Skeletal muscle tissue (tissue), 4 donors: ENCODE results near the gene EIF1. TPM values are rescaled to one million over a fixed set of nuclear protein-coding genes. Genes with fewer than 3 reads are reported as not detected.
"Not testable (repeated sequence)": the region's sequence is repeated elsewhere in the genome, so short reads cannot be mapped to it uniquely, and the experiment has no call there.

Source experiments
- H3K27ac ChIP-seq: one replicate; pipeline ENCODE4 v1.7.0; 2013; ENCODE audit warnings: mild to moderate bottlenecking, low read depth, low read length, inconsistent platforms
- H3K27me3 ChIP-seq, 3 donors: one replicate each; pipeline ENCODE4 v1.7.0; 2013; ENCODE audit warnings: low read length in 3 of 3; ENCODE audit not compliant: control insufficient read depth in 3 of 3, insufficient read depth in 3 of 3
- H3K36me3 ChIP-seq, 3 donors: one replicate each; pipeline ENCODE4 v1.7.0; 2013; ENCODE audit warnings: low read length in 3 of 3; ENCODE audit not compliant: control insufficient read depth in 3 of 3, insufficient read depth in 3 of 3
- H3K4me1 ChIP-seq, 3 donors: one replicate each; pipeline ENCODE4 v1.7.0; 2013; ENCODE audit warnings: low read length in 3 of 3, mild to moderate bottlenecking in 3 of 3; ENCODE audit not compliant: control insufficient read depth in 3 of 3, insufficient read depth in 3 of 3
- H3K4me3 ChIP-seq, 3 donors: one replicate each; pipeline ENCODE4 v1.7.0; 2013; ENCODE audit warnings: low read length in 3 of 3
- H3K9ac ChIP-seq, 3 donors: one replicate each; pipeline ENCODE4 v1.7.0; 2013; ENCODE audit warnings: low read length in 3 of 3, mild to moderate bottlenecking in 3 of 3, moderate library complexity in 2 of 3, low read depth in 1 of 3
- H3K9me3 ChIP-seq, 3 donors: one replicate each; pipeline ENCODE4 v1.7.0; 2013; ENCODE audit warnings: low read length in 3 of 3; ENCODE audit not compliant: control insufficient read depth in 3 of 3
- total RNA-seq: library from RNA; depleted of rRNA; stranded (reverse); fragments of >200 nt; gene quantifications from one replicate; pipeline ENCODE4 v1.2.3, GENCODE V29; 2014
- donor health status: Osteomylitis.

The EIF1 gene
- 100 TPM for total RNA-seq

DNA sequence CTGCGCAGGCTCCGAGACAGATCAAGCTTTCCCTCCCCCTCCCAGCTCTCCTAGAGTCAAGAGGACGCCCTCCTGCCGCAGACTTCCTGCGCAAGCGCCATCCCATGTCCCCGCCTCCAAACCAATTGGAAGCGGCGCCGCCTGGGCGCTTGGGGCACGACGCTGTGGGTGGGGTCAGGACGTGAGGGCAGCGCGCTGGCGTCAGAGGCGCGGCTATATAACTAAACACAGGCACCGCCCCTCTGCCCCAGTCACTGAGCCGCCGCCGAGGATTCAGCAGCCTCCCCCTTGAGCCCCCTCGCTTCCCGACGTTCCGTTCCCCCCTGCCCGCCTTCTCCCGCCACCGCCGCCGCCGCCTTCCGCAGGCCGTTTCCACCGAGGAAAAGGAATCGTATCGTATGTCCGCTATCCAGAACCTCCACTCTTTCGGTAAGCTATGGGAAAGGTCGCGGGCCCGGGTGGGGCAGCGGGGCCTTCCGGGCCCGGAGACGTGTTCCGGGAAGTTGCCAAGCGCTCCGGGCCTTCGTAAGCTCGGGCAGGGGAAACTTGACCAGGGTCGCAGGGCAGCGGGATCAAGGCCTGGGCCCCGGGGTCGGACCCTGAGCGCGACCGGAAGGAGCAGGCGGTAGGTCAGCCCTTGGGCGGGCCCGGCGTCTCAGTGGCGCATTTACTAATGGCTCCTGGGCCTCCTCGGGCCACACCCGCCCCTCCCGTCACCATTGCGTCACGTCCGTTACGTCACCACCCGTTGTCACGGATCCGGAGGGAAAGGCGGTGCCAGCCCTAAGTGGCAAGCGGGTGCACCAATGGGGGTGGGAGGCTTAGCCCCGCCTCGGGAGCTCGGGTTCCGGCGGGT is at the start of gene EIF1:
EIF1 (plus strand) TSS at position 245 of the 856 bp plus-strand sequence; CDS start at position 399, 154 bp downstream.
- H3K4me3 ChIP-seq: peak within 1 kb of the TSS; percentile 84 to 94 (median 91)
- H3K27me3 ChIP-seq: no peaks in the 10 kb centered on the region
- H3K36me3 ChIP-seq: peaks cover 42 to 44% (median 44%) of the 10 kb centered on the region in 3 donors
- peak within 1 kb of the TSS; percentile 100 for H3K9ac ChIP-seq
- peak within 1 kb of the TSS; percentile 100 for H3K27ac ChIP-seq
- peaks cover 24 to 34% (median 30%) of the 10 kb centered on the region in 3 donors for H3K4me1 ChIP-seq
- H3K9me3 ChIP-seq: no peaks in the 10 kb centered on the region

DNA sequence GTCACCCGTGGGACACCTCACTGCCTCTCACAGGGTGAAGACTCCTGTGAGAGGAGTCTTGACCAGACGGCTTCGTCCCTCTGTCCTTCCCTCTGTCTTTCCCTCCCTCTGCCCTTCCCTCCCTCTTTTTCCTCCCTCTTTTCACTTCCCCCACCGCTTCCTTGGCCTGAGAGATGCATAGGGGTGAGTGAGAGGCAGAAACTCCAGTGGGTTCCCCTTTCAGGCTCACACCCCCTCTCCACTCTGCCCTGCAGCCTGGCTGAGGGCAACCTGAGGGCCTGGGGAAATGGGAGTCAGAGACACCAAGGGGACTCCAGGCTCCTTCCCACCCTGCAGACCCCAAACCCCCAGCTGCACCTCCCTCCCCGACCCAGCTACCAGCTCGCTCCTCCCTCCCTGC is 49.7 kb upstream of the EIF1 start:
- Histone ChIP-seq H3K27me3 (no peaks in the 10 kb centered on the region), H3K4me3 (no peak overlapping the region)

DNA sequence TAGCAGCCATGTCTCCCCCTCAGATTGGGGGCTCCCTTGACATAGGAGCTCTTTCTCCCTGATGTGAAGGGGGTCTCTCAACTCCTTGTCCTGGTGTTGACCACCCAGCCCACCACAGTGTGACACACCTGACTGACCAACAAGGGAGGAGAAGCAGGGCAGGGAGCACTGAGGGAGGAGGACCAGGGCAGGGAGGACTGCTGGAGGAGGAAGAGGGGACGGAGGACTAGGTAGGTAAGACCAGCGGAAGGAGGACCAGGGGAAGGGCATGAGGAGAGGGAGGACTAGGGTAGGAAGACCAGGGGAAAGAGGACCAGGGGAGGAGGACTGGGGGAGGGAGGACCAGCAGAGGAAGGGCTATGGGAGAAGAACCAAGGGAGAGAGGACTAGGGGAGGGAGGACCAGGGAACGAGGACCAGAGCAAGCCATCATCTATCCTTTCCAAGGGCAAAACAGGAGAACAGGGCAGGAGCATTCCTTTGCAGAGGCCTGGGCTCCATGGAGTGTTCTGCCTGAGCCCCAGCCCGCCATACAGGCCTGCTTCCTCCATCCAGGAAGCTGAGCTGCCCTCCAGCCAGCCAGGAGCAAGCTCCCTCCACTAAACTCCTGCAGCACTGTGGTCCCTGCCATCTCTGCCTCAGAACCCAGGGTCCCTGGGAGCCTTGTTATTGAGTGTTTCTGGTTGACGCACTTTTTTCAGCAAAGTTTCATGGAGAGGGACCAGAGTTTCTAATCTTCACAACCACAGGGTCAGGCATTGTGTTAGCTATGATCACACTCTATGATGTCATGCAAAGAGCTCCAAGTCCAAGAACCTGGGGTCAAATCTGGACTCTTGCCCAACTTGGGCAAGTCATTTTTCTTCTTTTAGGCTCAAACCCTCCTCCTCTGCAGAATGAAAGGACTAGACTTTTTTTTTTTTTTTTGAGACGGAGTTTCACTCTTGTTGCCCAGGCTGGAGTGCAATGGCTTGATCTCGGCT is 48.9 kb upstream of the EIF1 start:
- H3K36me3 ChIP-seq: no peaks in the 10 kb centered on the region
- no peak overlapping the region for H3K4me3 ChIP-seq
- H3K9me3 ChIP-seq: no peaks in the 10 kb centered on the region
- no peaks in the 10 kb centered on the region for H3K27me3 ChIP-seq
- H3K9ac ChIP-seq: no peak overlapping the region
- H3K27ac ChIP-seq: no peak overlapping the region
- peaks cover 8 to 10% (median 8%) of the 10 kb centered on the region in 3 donors for H3K4me1 ChIP-seq

More for the DNA sequence above, 49.7 kb upstream of the EIF1 start:
- Histone ChIP-seq H3K9me3 (no peaks in the 10 kb centered on the region), H3K4me1 (peaks cover 8 to 12% (median 9%) of the 10 kb centered on the region in 3 donors), H3K9ac (no peak overlapping the region), H3K27ac (no peak overlapping the region), H3K36me3 (no peaks in the 10 kb centered on the region)

DNA sequence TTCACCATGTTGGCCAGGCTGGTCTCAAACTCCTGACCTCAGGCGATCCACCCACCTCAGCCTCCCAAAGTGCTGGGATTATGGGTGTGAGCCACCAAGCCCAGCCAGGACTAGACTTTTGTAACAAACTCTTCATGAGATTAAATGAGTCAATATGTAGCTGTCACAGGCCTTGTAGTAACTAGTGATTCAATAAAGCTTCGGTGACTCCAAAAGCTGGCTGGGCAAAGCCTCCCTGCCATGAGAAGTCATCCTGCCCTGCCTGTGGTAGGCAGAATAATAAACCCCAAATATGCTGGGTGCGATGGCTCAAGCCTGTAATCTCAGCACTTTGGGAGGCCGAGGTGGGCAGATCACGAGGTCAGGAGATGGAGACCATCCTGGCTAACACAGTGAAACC is 48.1 kb upstream of the EIF1 start:
- not testable (repeated sequence) for H3K36me3 ChIP-seq, H3K27ac ChIP-seq, H3K9ac ChIP-seq, H3K4me1 ChIP-seq, H3K4me3 ChIP-seq, H3K27me3 ChIP-seq, H3K9me3 ChIP-seq

DNA sequence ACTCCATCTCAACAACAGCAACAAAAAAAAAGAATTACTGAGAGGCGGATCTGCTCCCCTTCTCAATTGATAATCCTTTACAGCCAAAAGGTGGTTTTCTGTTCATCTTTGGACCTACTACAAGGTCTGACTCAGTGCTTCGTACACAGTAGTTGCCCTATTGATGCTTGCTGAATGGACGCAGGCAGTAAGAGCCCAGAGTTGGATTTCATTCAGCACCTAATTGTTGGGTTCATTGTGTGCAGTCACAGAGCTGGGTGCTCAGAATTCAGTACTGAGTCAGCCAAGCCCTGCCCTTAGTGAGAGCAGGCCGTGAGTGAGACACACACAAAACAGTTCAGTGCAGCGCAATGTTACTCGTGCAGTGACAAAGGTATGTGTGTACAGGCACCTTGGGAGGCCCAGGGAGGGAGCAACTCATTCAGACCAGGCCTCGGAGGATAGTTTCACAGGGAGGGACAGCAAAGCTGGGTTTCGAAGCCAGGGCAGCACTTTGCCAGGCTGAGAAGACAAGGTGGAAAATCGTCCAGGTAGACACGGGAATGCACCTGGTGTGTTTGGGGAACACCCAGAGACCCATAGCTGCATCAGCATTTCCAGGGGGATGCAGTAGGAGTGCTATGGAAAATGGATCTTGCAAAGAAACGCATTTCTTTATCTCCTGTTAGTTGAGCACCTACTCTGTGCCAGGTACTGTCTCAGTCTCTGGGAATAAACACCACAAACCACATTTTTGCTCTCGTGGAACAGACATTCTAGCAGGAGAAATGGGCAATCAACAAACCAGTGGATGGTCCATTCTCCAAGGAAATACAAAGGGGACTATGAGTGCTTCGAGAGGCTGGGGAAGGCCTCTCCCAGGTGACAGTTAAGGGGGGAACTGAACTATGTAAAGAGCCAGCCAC is 46.2 kb upstream of the EIF1 start:
- Histone ChIP-seq H3K36me3 (no peaks in the 10 kb centered on the region), H3K27me3 (no peaks in the 10 kb centered on the region), H3K9ac (no peak overlapping the region), H3K4me3 (no peak overlapping the region), H3K9me3 (no peaks in the 10 kb centered on the region), H3K4me1 (peaks cover 0 to 5% (median 0%) of the 10 kb centered on the region in 3 donors), H3K27ac (no peak overlapping the region)

DNA sequence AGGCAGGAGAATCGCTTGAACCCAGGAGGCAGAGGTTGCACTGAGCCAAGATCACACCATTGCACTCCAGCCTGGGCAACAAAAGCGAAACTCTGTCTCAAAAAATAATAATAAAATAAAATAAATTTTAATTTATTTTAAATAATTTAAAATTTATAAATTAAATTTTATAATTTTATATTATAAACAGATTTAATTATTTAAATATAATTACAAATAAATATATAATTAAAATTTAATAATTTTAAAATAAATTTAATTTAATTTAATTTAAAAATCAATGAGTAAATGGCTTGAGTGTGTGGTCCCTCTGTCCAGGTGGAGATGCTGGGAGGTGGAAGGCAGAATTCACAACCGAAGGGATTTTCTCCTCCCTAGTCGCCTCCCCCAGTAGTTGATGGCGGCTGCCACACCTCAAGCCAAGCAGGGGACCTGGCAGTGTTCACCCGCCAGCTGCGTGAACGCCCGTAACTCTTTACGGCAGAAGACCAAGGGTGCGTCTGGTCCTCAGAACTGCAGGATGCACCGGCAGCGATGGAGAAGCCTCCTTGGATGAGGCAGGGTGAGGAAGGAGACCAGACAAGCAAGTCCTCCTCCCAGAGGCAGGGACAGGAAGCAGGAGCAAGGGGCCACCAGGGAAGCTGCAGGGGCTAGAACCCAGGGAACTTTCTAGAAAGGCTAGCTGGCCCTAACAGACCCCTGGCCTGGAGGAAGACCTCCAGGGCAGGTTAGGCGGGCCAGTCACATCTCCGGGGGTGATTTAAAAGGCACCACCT is 41.5 kb upstream of the EIF1 start:
- Histone ChIP-seq H3K4me1 (peaks cover 12 to 30% (median 23%) of the 10 kb centered on the region in 3 donors), H3K27ac (no peak overlapping the region), H3K4me3 (no peak overlapping the region), H3K27me3 (no peaks in the 10 kb centered on the region), H3K9ac (peak overlapping the region in 1 of 3 donors; percentile 80), H3K9me3 (no peaks in the 10 kb centered on the region), H3K36me3 (no peaks in the 10 kb centered on the region)

DNA sequence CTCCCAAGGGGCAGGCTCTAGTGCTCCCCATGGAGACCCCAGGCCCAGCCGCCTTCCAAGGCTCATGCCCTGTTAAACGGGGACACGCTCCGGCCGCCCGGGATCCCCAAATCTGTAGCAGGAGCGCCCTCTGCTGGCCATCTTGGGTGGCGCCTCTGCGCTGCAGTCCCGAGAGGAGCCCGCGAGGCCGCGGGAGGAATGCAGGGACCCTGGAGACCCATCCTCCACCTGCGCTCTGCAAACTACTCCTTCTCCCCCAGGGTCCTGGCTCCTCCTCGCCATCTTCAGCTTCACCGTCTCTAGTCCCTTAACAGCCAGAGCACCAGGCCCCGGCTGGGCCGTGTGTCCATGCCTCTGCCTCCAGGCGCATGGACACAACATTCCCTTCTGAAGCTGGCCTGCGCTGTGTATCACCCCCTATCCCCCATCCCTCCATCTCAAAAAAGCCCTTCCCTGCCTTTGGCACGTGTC is 40.7 kb upstream of the EIF1 start:
- no peaks in the 10 kb centered on the region for H3K27me3 ChIP-seq
- no peak overlapping the region for H3K27ac ChIP-seq
- no peaks in the 10 kb centered on the region for H3K9me3 ChIP-seq
- H3K9ac ChIP-seq: peak overlapping the region in 2 of 3 donors; percentile 28 to 80
- H3K36me3 ChIP-seq: no peaks in the 10 kb centered on the region
- peaks cover 12 to 30% (median 23%) of the 10 kb centered on the region in 3 donors for H3K4me1 ChIP-seq
- H3K4me3 ChIP-seq: peak overlapping the region; percentile 54 to 75 (median 66)

DNA sequence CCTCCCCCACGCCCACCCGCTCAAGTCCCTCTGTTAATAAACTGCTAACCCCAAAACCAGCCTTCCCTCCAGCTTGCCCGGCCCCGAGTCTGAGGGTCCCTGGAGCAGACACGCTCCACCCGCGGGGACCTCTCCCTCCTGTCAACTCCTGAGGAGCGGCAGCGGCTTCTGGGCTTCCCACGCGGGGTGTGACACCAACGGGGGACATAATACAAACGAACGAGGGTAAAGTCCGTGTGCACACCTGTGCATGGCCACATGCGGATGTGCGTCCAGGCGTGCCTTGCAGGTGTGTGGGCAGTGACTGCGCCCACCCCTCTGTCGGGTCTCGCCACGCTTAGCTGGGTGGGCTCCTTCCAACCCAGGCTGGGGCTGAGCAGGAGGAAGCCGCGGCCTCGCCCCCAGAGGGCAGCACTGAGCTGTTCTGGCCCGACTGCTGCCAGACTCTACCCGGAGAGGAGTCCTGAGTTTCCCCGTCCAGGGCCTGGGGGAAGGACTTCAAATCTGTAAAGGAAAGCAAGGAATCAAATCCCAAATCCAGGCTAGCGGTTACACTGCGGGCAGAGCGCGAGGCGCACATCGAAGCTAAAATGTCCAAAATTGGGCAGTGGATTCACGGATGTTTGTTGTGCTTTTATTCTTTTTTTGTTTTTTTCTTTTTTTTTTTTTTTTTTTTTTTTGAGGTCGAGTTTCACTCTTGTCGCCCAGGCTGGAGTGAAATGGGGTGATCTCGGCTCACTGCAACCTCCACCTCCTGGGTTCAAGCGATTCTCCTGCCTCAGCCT is 40.1 kb upstream of the EIF1 start:
- Histone ChIP-seq H3K9me3 (no peaks in the 10 kb centered on the region), H3K36me3 (no peaks in the 10 kb centered on the region), H3K27me3 (no peaks in the 10 kb centered on the region), H3K9ac (peak overlapping the region; percentile 28 to 80 (median 68)), H3K4me1 (peaks cover 12 to 30% (median 23%) of the 10 kb centered on the region in 3 donors), H3K27ac (no peak overlapping the region), H3K4me3 (peak overlapping the region; percentile 54 to 75 (median 66))
